ENCODE results near the gene ENO2. TPM values are rescaled to one million over a fixed set of nuclear protein-coding genes. Genes with fewer than 3 reads are reported as not detected.
A peak's percentile ranks its signal among the peaks of the same experiment; 100 is the strongest.

ENO2 gene
- total and polyA plus RNA-seq, 8 donors, result 9.3 to 50.0 (median 15.5) TPM

DNA sequence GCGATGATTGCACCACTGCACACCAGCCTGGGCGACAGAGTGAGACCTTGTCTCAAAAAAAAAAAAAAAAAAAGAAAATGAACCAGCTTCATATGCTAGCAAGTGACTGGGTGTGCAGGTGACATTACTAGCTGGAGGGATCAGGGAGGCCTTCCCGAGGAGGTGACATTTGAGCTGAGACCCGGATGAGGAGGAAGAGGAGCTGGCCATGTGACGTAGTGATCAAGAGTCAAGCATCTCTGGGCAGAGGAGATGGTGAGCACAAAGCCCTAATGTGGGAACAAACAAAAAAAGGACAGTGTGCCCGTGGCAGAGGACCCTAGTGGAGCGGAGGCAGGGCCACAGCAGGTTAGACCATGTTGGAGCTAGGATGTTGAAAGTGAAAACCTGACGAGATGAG, 33.2 kb downstream of the ENO2 start:
- ATAC-seq, result no peak
- DNase-seq, result peak in 1 of 4 donors; percentile 24
- TF ChIP-seq, protein P1, sequence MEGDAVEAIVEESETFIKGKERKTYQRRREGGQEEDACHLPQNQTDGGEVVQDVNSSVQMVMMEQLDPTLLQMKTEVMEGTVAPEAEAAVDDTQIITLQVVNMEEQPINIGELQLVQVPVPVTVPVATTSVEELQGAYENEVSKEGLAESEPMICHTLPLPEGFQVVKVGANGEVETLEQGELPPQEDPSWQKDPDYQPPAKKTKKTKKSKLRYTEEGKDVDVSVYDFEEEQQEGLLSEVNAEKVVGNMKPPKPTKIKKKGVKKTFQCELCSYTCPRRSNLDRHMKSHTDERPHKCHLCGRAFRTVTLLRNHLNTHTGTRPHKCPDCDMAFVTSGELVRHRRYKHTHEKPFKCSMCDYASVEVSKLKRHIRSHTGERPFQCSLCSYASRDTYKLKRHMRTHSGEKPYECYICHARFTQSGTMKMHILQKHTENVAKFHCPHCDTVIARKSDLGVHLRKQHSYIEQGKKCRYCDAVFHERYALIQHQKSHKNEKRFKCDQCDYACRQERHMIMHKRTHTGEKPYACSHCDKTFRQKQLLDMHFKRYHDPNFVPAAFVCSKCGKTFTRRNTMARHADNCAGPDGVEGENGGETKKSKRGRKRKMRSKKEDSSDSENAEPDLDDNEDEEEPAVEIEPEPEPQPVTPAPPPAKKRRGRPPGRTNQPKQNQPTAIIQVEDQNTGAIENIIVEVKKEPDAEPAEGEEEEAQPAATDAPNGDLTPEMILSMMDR (IDR thresholded peaks at IDR 0.05), result no peak
- Histone ChIP-seq H3K9me3 (no peaks in the 10 kb centered on the region), H3K27me3 (no peaks in the 10 kb centered on the region), H3K4me3 (no peak overlapping the region), H3K27ac (no peak overlapping the region), H3K36me3 (peaks cover 0 to 10% of the 10 kb centered on the region in 2 donors), H3K4me1 (peaks cover 12 to 77% of the 10 kb centered on the region in 2 donors)
- intact Hi-C loops (cut with DNase I), result no loop called here

DNA sequence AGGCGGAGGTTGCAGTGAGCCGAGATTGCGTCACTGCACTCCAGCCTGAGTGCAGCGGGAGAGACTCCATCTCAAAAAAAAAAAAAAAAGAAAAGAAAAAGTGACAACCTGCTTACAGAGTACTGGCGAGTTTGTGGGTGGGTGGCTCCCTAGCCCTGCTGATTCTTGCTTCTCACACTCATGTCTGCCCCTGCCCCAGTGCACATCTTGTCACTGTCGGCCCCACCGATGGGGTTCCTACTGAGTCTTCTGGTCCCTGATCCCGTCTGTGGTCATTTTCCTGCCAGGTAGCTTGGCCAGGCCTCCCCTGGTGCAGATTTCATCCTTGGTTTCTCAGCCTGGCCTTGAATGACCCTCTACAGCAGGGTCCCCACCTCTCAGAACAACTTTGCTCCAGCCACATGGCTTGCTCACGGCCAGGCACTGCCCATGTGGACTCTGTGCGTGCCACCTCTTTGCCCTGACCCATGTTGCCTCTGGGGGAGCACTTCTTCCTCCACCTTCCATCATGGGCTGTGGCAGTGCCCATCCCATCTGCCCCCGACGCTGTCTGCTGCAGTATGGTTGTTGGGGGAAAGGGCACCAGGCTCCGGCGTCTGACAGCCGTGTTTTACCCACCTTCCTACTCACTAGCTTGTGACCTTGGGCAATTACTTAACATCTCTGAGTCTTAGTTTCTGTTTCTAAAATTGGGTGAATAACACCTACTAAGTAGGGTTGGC, 34.7 kb downstream of the ENO2 start:
- Histone ChIP-seq H3K4me1 (peaks cover 12 to 71% of the 10 kb centered on the region in 2 donors), H3K27ac (peak overlapping the region in 1 of 2 donors; percentile 65), H3K27me3 (no peaks in the 10 kb centered on the region), H3K9me3 (no peaks in the 10 kb centered on the region), H3K4me3 (no peak overlapping the region), H3K36me3 (peaks cover 0 to 10% of the 10 kb centered on the region in 2 donors)
- peak in 2 of 4 donors; percentile 48 to 70 for DNase-seq
- intact Hi-C loops (cut with DNase I), result no loop called here
- ATAC-seq, result no peak
- TF ChIP-seq, protein P1 (IDR thresholded peaks at IDR 0.05), result no peak

DNA sequence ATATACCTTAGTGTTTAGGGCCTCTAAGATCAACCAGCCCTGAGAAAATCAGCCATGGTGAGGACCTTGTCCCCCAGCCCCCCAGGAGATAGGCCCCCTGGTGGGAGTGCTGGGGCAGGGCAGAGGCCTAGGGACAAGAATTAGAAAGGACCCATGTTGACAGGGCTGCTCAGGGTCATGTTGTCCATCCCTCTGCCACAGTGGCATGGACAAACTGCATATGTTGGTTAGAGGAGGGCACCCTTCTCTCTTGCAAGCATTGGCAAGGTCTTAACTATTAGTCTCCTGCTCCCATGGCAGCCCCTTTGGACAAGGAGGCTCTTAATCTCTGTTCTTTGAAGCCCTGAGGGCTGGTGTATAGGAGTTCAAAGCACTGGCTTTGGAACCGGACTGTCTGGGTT, 36.0 kb downstream of the ENO2 start:
- DNase-seq (peak in 1 of 4 donors; percentile 19), ATAC-seq (no peak)
- H3K4me1 ChIP-seq, result peaks cover 9 to 71% of the 10 kb centered on the region in 2 donors
- H3K36me3 ChIP-seq, result peaks cover 0 to 22% of the 10 kb centered on the region in 2 donors
- H3K27ac ChIP-seq, result peak overlapping the region in 1 of 2 donors; percentile 93
- TF ChIP-seq, protein P1 (IDR thresholded peaks at IDR 0.05), result no peak
- H3K27me3 ChIP-seq, result no peaks in the 10 kb centered on the region
- no peaks in the 10 kb centered on the region for H3K9me3 ChIP-seq
- intact Hi-C loops (cut with DNase I), result loop anchor here in 1 of 2 donors (10.0 kb wide), 1 partner anchor 164 kb away; no protein-coding TSS in a partner anchor
- peak overlapping the region in 1 of 2 donors; percentile 69 for H3K4me3 ChIP-seq

DNA sequence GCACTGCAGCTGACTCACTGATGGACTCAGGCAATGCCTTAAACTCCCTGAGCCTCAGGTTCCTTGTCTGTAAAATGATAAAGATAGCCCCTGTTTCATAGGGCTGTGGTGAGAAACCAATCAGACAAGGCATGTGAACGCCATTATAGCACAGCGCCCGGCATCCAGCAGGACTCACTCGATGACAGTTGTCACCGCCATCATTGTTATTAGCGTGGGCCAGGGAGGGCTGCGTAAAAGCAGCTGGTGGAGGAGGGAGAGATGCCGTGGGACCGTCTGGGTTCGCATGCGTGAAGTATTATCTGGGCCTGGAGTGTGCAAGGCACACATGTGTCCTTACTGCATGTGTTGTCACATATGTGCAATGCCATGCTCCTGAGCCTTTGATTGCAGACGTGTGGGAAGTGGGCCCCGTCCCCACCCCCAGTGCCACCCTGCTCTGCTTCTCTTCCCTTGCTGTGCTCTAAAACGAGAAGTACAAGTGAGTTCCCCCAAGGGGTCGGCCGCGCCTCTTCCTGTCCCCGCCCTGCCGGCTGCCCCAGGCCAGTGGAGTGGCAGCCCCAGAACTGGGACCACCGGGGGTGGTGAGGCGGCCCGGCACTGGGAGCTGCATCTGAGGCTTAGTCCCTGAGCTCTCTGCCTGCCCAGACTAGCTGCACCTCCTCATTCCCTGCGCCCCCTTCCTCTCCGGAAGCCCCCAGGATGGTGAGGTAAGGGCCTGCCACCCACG, 36.6 kb downstream of the ENO2 start, which contains the start of gene PTPN6:
PTPN6 (plus strand) TSS at position 546 of the 730 bp plus-strand sequence; CDS start at position 703, 157 bp downstream.
- TF ChIP-seq, protein P1 (IDR thresholded peaks at IDR 0.05), result no peak
- Histone ChIP-seq H3K36me3 (peaks cover 0 to 24% of the 10 kb centered on the region in 2 donors), H3K27ac (peak within 1 kb of the TSS; percentile 82 to 93), H3K27me3 (no peaks in the 10 kb centered on the region), H3K4me1 (peaks cover 5 to 71% of the 10 kb centered on the region in 2 donors), H3K4me3 (peak within 1 kb of the TSS; percentile 23 to 69), H3K9me3 (no peaks in the 10 kb centered on the region)
- DNase-seq (peak in 2 of 4 donors; percentile 88 to 96), ATAC-seq (peak; percentile 13)
- intact Hi-C loops (cut with DNase I), result loop anchor here in 1 of 2 donors (10.0 kb wide), 1 partner anchor 164 kb away; no protein-coding TSS in a partner anchor

Data from left lung (tissue), 10 donors.